Gastroesophageal sphincter (tissue), 4 donors: ENCODE results near the gene PARD6B. TPM values are rescaled to one million over a fixed set of nuclear protein-coding genes. Genes with fewer than 3 reads are reported as not detected.
A peak's percentile ranks its signal among the peaks of the same experiment; 100 is the strongest.

Experiments used
- ATAC-seq: fragments of 150-250 bp; one replicate; pipeline ENCODE4 v1.9.1; 2016; ENCODE audit warnings: mild to moderate bottlenecking, moderate library complexity
- H3K27ac ChIP-seq, 4 donors: fragments of 200-600 bp; sonication (generic) in 3 of 4; 1 replicate in 3 of 4; 2 replicates in 1 of 4; pipeline ENCODE4 v1.5.1; 2016 to 2019
- H3K27me3 ChIP-seq: fragments of 200-600 bp; sonication (generic); one replicate; pipeline ENCODE4 v1.5.1; 2019
- H3K36me3 ChIP-seq, 2 donors: fragments of 200-600 bp; sonication (generic); one replicate each; pipeline ENCODE4 v1.5.1; 2019; ENCODE audit warnings: control low read depth in 1 of 2
- H3K4me1 ChIP-seq, 3 donors: fragments of 200-600 bp; sonication (generic); 1 replicate in 2 of 3; 2 replicates in 1 of 3; pipeline ENCODE4 v1.5.1; 2016 to 2019; ENCODE audit warnings: control low read depth in 2 of 3
- H3K4me3 ChIP-seq, 2 donors: fragments of 200-600 bp; sonication (generic); one replicate each; pipeline ENCODE4 v1.5.1; 2019; ENCODE audit warnings: mild to moderate bottlenecking in 1 of 2, moderate library complexity in 1 of 2
- H3K9me3 ChIP-seq, 3 donors: fragments of 200-600 bp; sonication (generic); one replicate each; pipeline ENCODE4 v1.5.1; 2017 to 2019; ENCODE audit warnings: control low read depth in 2 of 3
- CTCF ChIP-seq, 4 experiments: fragments of 200-600 bp in 2 of 4; fragments of 450-650 bp in 2 of 4; sonication (generic) in 1 of 4; IDR thresholded peaks; one replicate each; pipeline ENCODE4 v1.5.1; 2017 to 2019; ENCODE audit warnings: antibody characterized with exemption in 4 of 4, mild to moderate bottlenecking in 2 of 4, moderate library complexity in 2 of 4
- EP300 ChIP-seq: sonication (generic); formaldehyde crosslinking; IDR thresholded peaks from one replicate; pipeline ENCODE4 v1.6.1; 2017; ENCODE audit warnings: antibody characterized with exemption, mild to moderate bottlenecking
- POLR2A ChIP-seq, 2 donors: fragments of 450-650 bp; IDR thresholded peaks; one replicate each; pipeline ENCODE4 v1.6.1; 2017; ENCODE audit warnings: antibody characterized with exemption in 2 of 2, mild to moderate bottlenecking in 2 of 2, moderate library complexity in 1 of 2
- POLR2AphosphoS5 ChIP-seq: sonication (generic); formaldehyde crosslinking; IDR thresholded peaks from one replicate; pipeline ENCODE4 v1.6.1; 2017; ENCODE audit warnings: antibody characterized with exemption
- WGBS, 2 donors: methylation state at CpG; one replicate each; pipeline ENCODE4 v1.1.5; 2018; ENCODE audit warnings: low coverage in 1 of 2; 5-methylcytosine and 5-hydroxymethylcytosine counted together
- total RNA-seq, 4 donors: library from RNA; depleted of rRNA; stranded (reverse); fragments of >200 nt; gene quantifications; one replicate each; pipeline ENCODE4 v1.1.0, GENCODE V29; 2016

Gene PARD6B
- total RNA-seq, 4 donors from 2014 or later, result 2.4 to 3.8 (median 2.8) TPM

- H3K27ac ChIP-seq, result peak overlapping the region in 3 of 4 donors; percentile 32 to 59 (median 45)
Measured at GRCh38 chr20:50788045-50788991, 56.9 kb downstream of the PARD6B start.

GRCh38 chr20:50789968-50790650, 58.7 kb downstream of the PARD6B start:
- Histone ChIP-seq H3K4me1 (peaks cover 0 to 41% (median 11%) of the 10 kb centered on the region in 3 donors), H3K4me3 (no peak overlapping the region)
- WGBS, 2 donors, result 84 to 90% methylated on average over 7 to 9 of the region's 11 CpGs

More at GRCh38 chr20:50788045-50788991, 56.9 kb downstream of the PARD6B start:
- Histone ChIP-seq H3K9me3 (no peaks in the 10 kb centered on the region), H3K36me3 (no peaks in the 10 kb centered on the region), H3K4me3 (no peak overlapping the region), H3K27me3 (no peaks in the 10 kb centered on the region), H3K4me1 (peaks cover 0 to 28% (median 5%) of the 10 kb centered on the region in 3 donors)
- ATAC-seq, result no peak
- WGBS, 2 donors, result 42 to 43% methylated on average over 7 to 18 of the region's 18 CpGs
- no peak for TF ChIP-seq EP300
- peak in 2 of 4 experiments; percentile 11 to 38 for TF ChIP-seq CTCF (IDR thresholded peaks at IDR 0.05)

GRCh38 chr20:50790651-50791277, 59.4 kb downstream of the PARD6B start:
- H3K4me3 ChIP-seq, result peak overlapping the region in 1 of 2 donors; percentile 33
- H3K4me1 ChIP-seq, result peaks cover 0 to 48% (median 14%) of the 10 kb centered on the region in 3 donors
- H3K36me3 ChIP-seq, result no peaks in the 10 kb centered on the region
- TF ChIP-seq CTCF (IDR thresholded peaks at IDR 0.05), result peak; percentile 18 to 90 (median 74)
- peak; percentile 52 for TF ChIP-seq POLR2AphosphoS5
- TF ChIP-seq EP300, result no peak
- TF ChIP-seq POLR2A (IDR thresholded peaks at IDR 0.05), result peak in 1 of 2 donors; percentile 18
- ATAC-seq, result peak; percentile 91
- H3K9me3 ChIP-seq, result no peaks in the 10 kb centered on the region
- WGBS, 2 donors, result 21 to 80% methylated on average over 1 to 3 of the region's 23 CpGs
- no peaks in the 10 kb centered on the region for H3K27me3 ChIP-seq
- H3K27ac ChIP-seq, result peak overlapping the region; percentile 14 to 84 (median 78)

More at GRCh38 chr20:50789968-50790650, 58.7 kb downstream of the PARD6B start:
- Histone ChIP-seq H3K27ac (peak overlapping the region in 3 of 4 donors; percentile 76 to 84 (median 80)), H3K36me3 (no peaks in the 10 kb centered on the region), H3K9me3 (no peaks in the 10 kb centered on the region), H3K27me3 (no peaks in the 10 kb centered on the region)
- ATAC-seq, result peak; percentile 42
- TF ChIP-seq POLR2A (IDR thresholded peaks at IDR 0.05) (no peak), POLR2AphosphoS5 (peak; percentile 3), CTCF (IDR thresholded peaks at IDR 0.05) (no peak), EP300 (no peak)

DNA sequence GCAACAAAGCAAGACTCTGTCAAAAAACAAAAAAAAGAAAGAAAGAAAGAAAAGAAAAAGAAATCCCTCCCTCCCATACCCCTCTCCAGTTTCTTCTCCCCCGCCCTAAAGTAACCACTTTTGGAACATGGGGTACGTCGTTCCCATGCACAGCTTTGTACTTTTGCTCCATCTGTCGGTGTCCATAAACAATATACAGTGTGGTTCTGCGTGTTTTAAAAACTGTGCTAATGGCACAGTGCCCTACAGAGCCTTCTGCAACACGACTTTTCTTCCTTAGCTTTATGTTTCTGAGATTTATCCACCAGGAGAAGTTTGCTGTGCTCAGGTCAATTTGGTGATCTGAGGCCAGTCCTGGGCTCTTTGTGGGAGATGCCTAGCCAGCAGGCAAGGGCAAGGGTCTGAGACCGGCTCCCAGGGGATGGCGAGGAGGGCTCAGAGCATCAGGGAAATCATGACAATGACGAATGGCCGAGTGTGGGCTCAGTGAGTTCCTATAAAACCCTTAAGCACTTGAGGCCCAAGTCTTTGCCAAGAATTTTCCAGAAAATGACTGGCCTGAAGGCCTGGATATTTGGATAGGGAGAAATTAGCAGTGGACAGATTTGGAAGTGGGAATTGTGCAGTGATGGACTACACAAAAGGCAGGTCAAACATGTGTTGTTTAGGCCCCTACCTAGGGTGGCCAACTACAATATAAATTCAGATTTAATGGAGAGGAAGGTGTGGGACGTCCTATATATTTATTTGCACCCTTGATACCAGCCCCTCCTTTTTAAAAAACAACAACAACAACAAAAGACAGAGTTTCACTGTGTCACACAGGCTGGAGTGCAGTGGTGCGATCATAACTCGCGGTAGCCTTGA, 61.6 kb downstream of the PARD6B start:
- Histone ChIP-seq H3K27ac (peak overlapping the region in 1 of 4 donors; percentile 8), H3K27me3 (no peaks in the 10 kb centered on the region), H3K9me3 (no peaks in the 10 kb centered on the region), H3K36me3 (no peaks in the 10 kb centered on the region), H3K4me1 (peaks cover 0 to 51% (median 15%) of the 10 kb centered on the region in 3 donors), H3K4me3 (no peak overlapping the region)
- TF ChIP-seq POLR2AphosphoS5 (no peak), CTCF (IDR thresholded peaks at IDR 0.05) (no peak), EP300 (no peak), POLR2A (IDR thresholded peaks at IDR 0.05) (no peak)
- WGBS, 2 donors, result 60 to 63% methylated on average over 10 to 12 of the region's 14 CpGs
- ATAC-seq, result no peak
